Measurements from ENCODE around the gene CNTNAP2. TPM values are rescaled to one million over a fixed set of nuclear protein-coding genes. Genes with fewer than 3 reads are reported as not detected.

CNTNAP2 gene
- total and polyA plus RNA-seq, 2 of the 8 experiments (the other 6 are each of a cell fraction or from before 2014, with no cell fraction given) = 27.9 to 71.0 TPM

DNA sequence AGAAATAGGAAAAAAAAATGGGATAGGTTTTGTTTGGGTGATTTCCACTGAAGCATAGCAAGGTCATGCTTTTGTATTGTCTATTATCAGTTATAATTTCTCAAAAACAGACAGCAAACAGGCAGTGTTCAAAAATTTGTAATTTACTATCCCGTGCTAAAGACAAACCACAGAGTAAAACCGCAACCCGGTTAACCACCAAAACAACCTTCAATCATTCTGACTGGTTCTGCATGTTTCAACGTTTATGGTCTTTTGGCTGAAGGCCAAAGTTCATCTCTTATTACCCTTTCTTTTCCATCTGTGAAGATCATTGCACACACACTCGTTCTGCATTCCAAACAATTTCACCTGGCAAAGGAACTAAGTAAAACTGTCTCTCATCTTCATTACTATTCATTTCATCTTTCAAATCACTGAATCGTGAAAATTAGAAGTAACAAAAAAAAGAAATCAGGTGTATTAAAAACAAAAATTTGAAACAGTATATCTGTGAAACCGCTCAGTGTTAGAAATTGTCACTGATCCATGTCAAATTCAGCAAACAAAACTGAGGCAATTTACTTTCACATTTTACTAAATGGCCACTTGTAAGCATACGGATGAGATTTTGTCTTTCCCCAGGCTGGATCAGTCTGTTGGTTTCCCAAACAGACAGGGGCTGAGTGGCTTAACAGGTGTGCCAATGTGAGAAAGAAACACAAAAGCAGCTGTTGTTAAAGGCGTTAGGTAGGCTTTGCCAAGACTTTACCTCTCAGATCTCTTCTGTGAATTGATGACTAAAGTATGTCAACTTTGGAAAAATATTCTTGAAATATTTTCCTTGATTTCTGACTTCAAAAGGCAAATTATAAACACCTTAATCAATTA is 539.6 kb downstream of the CNTNAP2 start:
- H2BK15ac ChIP-seq (ENCODE audit: low read length) = no peak overlapping the region
- H2BK12ac ChIP-seq (ENCODE audit: low read depth, low read length) = no peak overlapping the region
- H3K23ac ChIP-seq (ENCODE audit: insufficient read length) = no peak overlapping the region
- 85% methylated on average over 9 of the region's 9 CpGs; no CpG with 5 or more reads in 1 of the 2 experiments for WGBS, 2 experiments (ENCODE audit: extremely low coverage in 1 of 2, insufficient coverage in 1 of 2, insufficient read length in 1 of 2, insufficient replicate concordance in 2 of 2, low coverage in 1 of 2, low lambda C conversion rate in 2 of 2, missing lambda C conversion rate in 1 of 2)
- H3K18ac ChIP-seq (ENCODE audit: extremely low read depth, low read length) = no peak overlapping the region
- CTCF ChIA-PET (ENCODE audit: partially characterized antibody) = interaction anchor here (0.6 to 1.5 kb wide), 2 partner anchors 116 to 326 kb away, joined by 3 read pairs; no protein-coding TSS in a partner anchor
- H3K79me2 ChIP-seq (ENCODE audit: control insufficient read depth in 1 of 2, insufficient read depth in 2 of 2, low read length in 2 of 2) = no peaks in the 10 kb centered on the region
- H3K27ac ChIP-seq (ENCODE audit: low read depth, low read length) = no peak overlapping the region
- no peaks in the 10 kb centered on the region for H3K9me3 ChIP-seq (ENCODE audit: insufficient read depth in 2 of 2, low read depth in 1 of 2, low read length in 1 of 2)
- no peaks in the 10 kb centered on the region for H3K36me3 ChIP-seq (ENCODE audit: control insufficient read depth in 2 of 4, insufficient read depth in 4 of 4, low read length in 3 of 4)
- H3K56ac ChIP-seq (replicated peaks; ENCODE audit: insufficient read length, low read depth, low read length) = no peak overlapping the region
- H3K27me3 ChIP-seq (replicated peaks in 1 of 4; ENCODE audit: control insufficient read depth in 3 of 4, extremely low read depth in 1 of 4, insufficient read depth in 3 of 4, low read length in 3 of 4) = no peaks in the 10 kb centered on the region
- H2BK120ac ChIP-seq (replicated peaks; ENCODE audit: low read depth, low read length) = no peak overlapping the region
- POLR2A ChIA-PET (ENCODE audit: partially characterized antibody) = no interaction called here
- no peak overlapping the region for H3K4me2 ChIP-seq (ENCODE audit: insufficient read depth in 1 of 2, low read depth in 2 of 2, low read length in 2 of 2)
- H3K9ac ChIP-seq (replicated peaks in 1 of 4; ENCODE audit: extremely low read depth in 1 of 4, low read depth in 3 of 4, low read length in 3 of 4) = no peak overlapping the region
- no peaks in the 10 kb centered on the region for H3K4me1 ChIP-seq (replicated peaks in 1 of 4; ENCODE audit: control insufficient read depth in 3 of 4, insufficient read depth in 4 of 4, low read length in 3 of 4)
- H3K14ac ChIP-seq (ENCODE audit: insufficient read length) = no peak overlapping the region
- no peak for DNase-seq (ENCODE audit: low read depth in 1 of 2, low spot score in 2 of 2)
- no peak overlapping the region for H3K4ac ChIP-seq (replicated peaks; ENCODE audit: insufficient read length, low read depth, low read length)
- no peak overlapping the region for H2AK5ac ChIP-seq (ENCODE audit: low read depth, low read length)
- H2AFZ ChIP-seq (ENCODE audit: low read length) = no peak overlapping the region
- no peak overlapping the region for H3K4me3 ChIP-seq (ENCODE audit: extremely low read depth in 1 of 4, insufficient read depth in 2 of 4, low read depth in 3 of 4, low read length in 4 of 4)
- no peak for FAIRE-seq
- no peak overlapping the region for H4K91ac ChIP-seq (replicated peaks; ENCODE audit: insufficient read length, low read length)
- no peaks in the 10 kb centered on the region for H3K23me2 ChIP-seq (ENCODE audit: low read depth, low read length)
- H4K20me1 ChIP-seq (replicated peaks in 1 of 2; ENCODE audit: control insufficient read depth in 1 of 2, insufficient read depth in 2 of 2, low read length in 2 of 2) = no peaks in the 10 kb centered on the region
- no peak overlapping the region for H4K5ac ChIP-seq (ENCODE audit: insufficient read length, low read depth, low read length)
- no peak overlapping the region for H2BK5ac ChIP-seq (ENCODE audit: low read depth, low read length)
- H4K8ac ChIP-seq (ENCODE audit: extremely low read depth, insufficient read depth, low read length) = no peak overlapping the region
- no peaks in the 10 kb centered on the region for H3K79me1 ChIP-seq (ENCODE audit: low read depth, low read length)
- H2BK20ac ChIP-seq (ENCODE audit: low read length) = no peak overlapping the region
- TF ChIP-seq SUZ12 (IDR thresholded peaks at IDR 0.05; ENCODE audit: low read length) (no peak), ASH2L (IDR thresholded peaks at IDR 0.05; ENCODE audit: low read length) (no peak), CHD2 (IDR thresholded peaks at IDR 0.05; ENCODE audit: low read length) (no peak), HDAC2 (IDR thresholded peaks at IDR 0.05; ENCODE audit: borderline replicate concordance in 1 of 2, low read depth in 2 of 2, low read length in 2 of 2) (no peak), TAF1 (IDR thresholded peaks at IDR 0.05; ENCODE audit: low read depth, low read length) (no peak), CHD1 (IDR thresholded peaks at IDR 0.05; ENCODE audit: low read depth, low read length) (no peak), SP4 (IDR thresholded peaks at IDR 0.05; ENCODE audit: low read length) (no peak), POU5F1 (IDR thresholded peaks at IDR 0.05; ENCODE audit: low read depth, low read length) (no peak), NRF1 (IDR thresholded peaks at IDR 0.05; ENCODE audit: low read depth, low read length) (no peak), ATF2 (IDR thresholded peaks at IDR 0.05; ENCODE audit: low read length) (no peak), KDM4A (IDR thresholded peaks at IDR 0.05; ENCODE audit: low read depth, low read length, severe bottlenecking) (no peak)
